ENCODE measurements around the gene EIF3I. TPM values are rescaled to one million over a fixed set of nuclear protein-coding genes. Genes with fewer than 3 reads are reported as not detected.

EIF3I gene
- total and polyA plus RNA-seq, 8 donors = 21.1 to 444 (median 152) TPM

GRCh38 chr1:32195972-32196823, 26.0 kb upstream of the EIF3I start:
- no peaks in the 10 kb centered on the region for H3K27me3 ChIP-seq
- H3K36me3 ChIP-seq = peaks cover 53 to 75% (median 71%) of the 10 kb centered on the region in 4 donors
- no peak overlapping the region for H3K4me3 ChIP-seq
- no peaks in the 10 kb centered on the region for H3K9me3 ChIP-seq
- peak overlapping the region in 1 of 5 donors; percentile 8 for H3K27ac ChIP-seq
- intact Hi-C loops (cut with DNase I; ENCODE audit: low total_unique reads) = no loop called here
- TF ChIP-seq POLR2A (IDR thresholded peaks at IDR 0.05) = no peak
- TF ChIP-seq, protein P1, sequence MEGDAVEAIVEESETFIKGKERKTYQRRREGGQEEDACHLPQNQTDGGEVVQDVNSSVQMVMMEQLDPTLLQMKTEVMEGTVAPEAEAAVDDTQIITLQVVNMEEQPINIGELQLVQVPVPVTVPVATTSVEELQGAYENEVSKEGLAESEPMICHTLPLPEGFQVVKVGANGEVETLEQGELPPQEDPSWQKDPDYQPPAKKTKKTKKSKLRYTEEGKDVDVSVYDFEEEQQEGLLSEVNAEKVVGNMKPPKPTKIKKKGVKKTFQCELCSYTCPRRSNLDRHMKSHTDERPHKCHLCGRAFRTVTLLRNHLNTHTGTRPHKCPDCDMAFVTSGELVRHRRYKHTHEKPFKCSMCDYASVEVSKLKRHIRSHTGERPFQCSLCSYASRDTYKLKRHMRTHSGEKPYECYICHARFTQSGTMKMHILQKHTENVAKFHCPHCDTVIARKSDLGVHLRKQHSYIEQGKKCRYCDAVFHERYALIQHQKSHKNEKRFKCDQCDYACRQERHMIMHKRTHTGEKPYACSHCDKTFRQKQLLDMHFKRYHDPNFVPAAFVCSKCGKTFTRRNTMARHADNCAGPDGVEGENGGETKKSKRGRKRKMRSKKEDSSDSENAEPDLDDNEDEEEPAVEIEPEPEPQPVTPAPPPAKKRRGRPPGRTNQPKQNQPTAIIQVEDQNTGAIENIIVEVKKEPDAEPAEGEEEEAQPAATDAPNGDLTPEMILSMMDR (IDR thresholded peaks at IDR 0.05) = no peak
- TF ChIP-seq EP300 (IDR thresholded peaks at IDR 0.05) = no peak
- no peak for TF ChIP-seq POLR2AphosphoS5 (IDR thresholded peaks at IDR 0.05)
- H3K4me1 ChIP-seq = peaks cover 17 to 39% (median 26%) of the 10 kb centered on the region in 4 donors
- no peak for DNase-seq

DNA sequence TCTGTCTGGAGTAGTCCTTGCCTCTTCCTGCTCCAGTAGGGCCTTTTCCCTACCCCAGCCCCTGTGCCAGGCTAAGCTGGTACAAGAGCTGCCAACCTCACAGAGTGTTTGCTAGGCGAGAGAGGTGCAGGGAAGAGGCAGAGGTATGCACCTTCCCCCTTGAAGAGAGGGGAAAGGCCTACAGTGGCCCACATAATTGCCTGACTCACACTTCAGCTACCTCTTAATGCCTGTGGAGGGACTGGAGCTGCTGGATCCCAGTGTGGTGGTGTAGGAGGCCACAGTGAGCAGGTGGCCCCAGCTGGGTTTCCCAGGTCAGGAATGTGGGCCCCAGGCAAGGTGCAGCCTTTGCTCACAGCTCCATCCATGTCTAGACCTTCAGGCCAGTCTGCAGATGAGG, 25.1 kb upstream of the EIF3I start:
- 54 to 91% (median 87%) methylated on average over 1 of the region's 1 CpG for WGBS, 5 donors
- Histone ChIP-seq H3K4me3 (no peak overlapping the region), H3K4me1 (peaks cover 26 to 48% (median 35%) of the 10 kb centered on the region in 4 donors), H3K9me3 (no peaks in the 10 kb centered on the region), H3K27ac (peak overlapping the region in 1 of 5 donors; percentile 8), H3K36me3 (peaks cover 44 to 67% (median 62%) of the 10 kb centered on the region in 4 donors), H3K27me3 (no peaks in the 10 kb centered on the region)
- TF ChIP-seq POLR2A (IDR thresholded peaks at IDR 0.05) (no peak), EP300 (IDR thresholded peaks at IDR 0.05) (no peak)
- no peak for DNase-seq
- intact Hi-C loops (cut with DNase I; ENCODE audit: low total_unique reads) = no loop called here

- TF ChIP-seq POLR2A (IDR thresholded peaks at IDR 0.05) (no peak), POLR2AphosphoS5 (IDR thresholded peaks at IDR 0.05) (no peak), EP300 (IDR thresholded peaks at IDR 0.05) (no peak)
- TF ChIP-seq, protein P1 (IDR thresholded peaks at IDR 0.05) = no peak
- intact Hi-C loops (cut with DNase I; ENCODE audit: low total_unique reads) = no loop called here
- Histone ChIP-seq H3K36me3 (peaks cover 37 to 59% (median 55%) of the 10 kb centered on the region in 4 donors), H3K4me1 (peaks cover 26 to 51% (median 36%) of the 10 kb centered on the region in 4 donors), H3K9me3 (no peaks in the 10 kb centered on the region), H3K4me3 (no peak overlapping the region), H3K27ac (peak overlapping the region in 1 of 5 donors; percentile 37), H3K27me3 (no peaks in the 10 kb centered on the region)
- DNase-seq = no peak
- 58 to 77% (median 69%) methylated on average over 5 to 6 of the region's 6 CpGs for WGBS, 5 donors
Measured at GRCh38 chr1:32197837-32198236, 24.4 kb upstream of the EIF3I start.

GRCh38 chr1:32198237-32199042, 23.8 kb upstream of the EIF3I start:
- TF ChIP-seq, protein P1 (IDR thresholded peaks at IDR 0.05) = no peak
- TF ChIP-seq POLR2A (IDR thresholded peaks at IDR 0.05) = no peak
- TF ChIP-seq EP300 (IDR thresholded peaks at IDR 0.05) = no peak
- no peak for TF ChIP-seq POLR2AphosphoS5 (IDR thresholded peaks at IDR 0.05)
- peaks cover 31 to 53% (median 49%) of the 10 kb centered on the region in 4 donors for H3K36me3 ChIP-seq
- no peak for DNase-seq

More at GRCh38 chr1:32198237-32199042, 23.8 kb upstream of the EIF3I start:
- H3K4me3 ChIP-seq = no peak overlapping the region
- no peaks in the 10 kb centered on the region for H3K9me3 ChIP-seq
- H3K27me3 ChIP-seq = no peaks in the 10 kb centered on the region
- peak overlapping the region in 1 of 5 donors; percentile 37 for H3K27ac ChIP-seq
- H3K4me1 ChIP-seq = peaks cover 26 to 51% (median 36%) of the 10 kb centered on the region in 4 donors
- intact Hi-C loops (cut with DNase I; ENCODE audit: low total_unique reads) = no loop called here
- WGBS, 5 donors = 74 to 84% (median 81%) methylated on average over 3 of the region's 3 CpGs
